Chondrocyte (in vitro differentiated cells): Measurements from ENCODE around the gene CFAP46. TPM values are rescaled to one million over a fixed set of nuclear protein-coding genes. Genes with fewer than 3 reads are reported as not detected.

Experiments
- DNase-seq: peaks from one replicate; pipeline ENCODE4 v3.0.0; 2021; ENCODE audit warnings: mixed read lengths, low spot score
- H3K27ac Mint-ChIP-seq: one replicate; pipeline ENCODE4 v1.8.0; 2021; ENCODE audit warnings: mild to moderate bottlenecking, moderate library complexity, mixed read lengths; ENCODE audit not compliant: unreplicated experiment
- H3K27me3 Mint-ChIP-seq: 2 replicates; pipeline ENCODE4 v1.8.0; 2021; ENCODE audit warnings: low read depth, mixed read lengths
- H3K36me3 Mint-ChIP-seq: 2 replicates; pipeline ENCODE4 v1.8.0; 2021; ENCODE audit warnings: low read depth, mixed read lengths
- H3K4me1 Mint-ChIP-seq: 2 replicates; pipeline ENCODE4 v1.8.0; 2021; ENCODE audit warnings: low read depth, mild to moderate bottlenecking, mixed read lengths
- H3K4me3 Mint-ChIP-seq: one replicate; pipeline ENCODE4 v1.8.0; 2021; ENCODE audit warnings: mild to moderate bottlenecking, moderate library complexity, mixed read lengths; ENCODE audit not compliant: unreplicated experiment
- H3K9me3 Mint-ChIP-seq: 2 replicates; pipeline ENCODE4 v1.8.0; 2021; ENCODE audit warnings: low read depth, mixed read lengths
- CTCF ChIP-seq: fragments of 200-600 bp; sonication (generic); IDR thresholded peaks from 2 replicates; pipeline ENCODE4 v1.5.0; 2021; ENCODE audit warnings: antibody characterized with exemption, mild to moderate bottlenecking, moderate library complexity
- total RNA-seq: library from RNA; stranded (reverse); gene quantifications from 3 replicates; pipeline ENCODE4 v1.2.1, GENCODE V29; 2021

The CFAP46 gene
- total RNA-seq, 1 donor from 2014 or later, result 0.92 TPM

- H3K27ac Mint-ChIP-seq, result no peak overlapping the region
These were observed 128.6 kb downstream of the CFAP46 start for GRCh38 chr10:132813560-132814468.

GRCh38 chr10:132813001-132813401 lies 129.4 kb downstream of the CFAP46 start:
- Mint-ChIP-seq H3K27me3 (peaks cover 42% of the 10 kb centered on the region), H3K27ac (no peak overlapping the region), H3K9me3 (no peaks in the 10 kb centered on the region), H3K4me1 (no peaks in the 10 kb centered on the region), H3K4me3 (no peak overlapping the region), H3K36me3 (no peaks in the 10 kb centered on the region)
- DNase-seq, result peak; percentile 86
- TF ChIP-seq CTCF, result no peak

More at GRCh38 chr10:132813560-132814468, 128.6 kb downstream of the CFAP46 start:
- no peak overlapping the region for H3K4me3 Mint-ChIP-seq
- peak; percentile 87 for DNase-seq
- H3K36me3 Mint-ChIP-seq, result no peaks in the 10 kb centered on the region
- H3K4me1 Mint-ChIP-seq, result no peaks in the 10 kb centered on the region
- H3K27me3 Mint-ChIP-seq, result peaks cover 47% of the 10 kb centered on the region
- H3K9me3 Mint-ChIP-seq, result peaks cover under 1% of the 10 kb centered on the region
- no peak for TF ChIP-seq CTCF

- H3K36me3 Mint-ChIP-seq, result no peaks in the 10 kb centered on the region
- no peak for TF ChIP-seq CTCF
- H3K4me3 Mint-ChIP-seq, result no peak overlapping the region
- H3K4me1 Mint-ChIP-seq, result no peaks in the 10 kb centered on the region
- no peak overlapping the region for H3K27ac Mint-ChIP-seq
- H3K9me3 Mint-ChIP-seq, result no peaks in the 10 kb centered on the region
- peak; percentile 62 for DNase-seq
- H3K27me3 Mint-ChIP-seq, result peaks cover 38% of the 10 kb centered on the region
These were observed 129.8 kb downstream of the CFAP46 start for GRCh38 chr10:132812520-132812919.

- Mint-ChIP-seq H3K36me3 (no peaks in the 10 kb centered on the region), H3K4me3 (no peak overlapping the region), H3K4me1 (no peaks in the 10 kb centered on the region), H3K9me3 (no peaks in the 10 kb centered on the region), H3K27me3 (peaks cover 33% of the 10 kb centered on the region), H3K27ac (no peak overlapping the region)
- DNase-seq, result peak; percentile 93
- no peak for TF ChIP-seq CTCF
These were observed 130.4 kb downstream of the CFAP46 start for GRCh38 chr10:132811891-132812481.

- Mint-ChIP-seq H3K4me3 (no peak overlapping the region), H3K27me3 (peaks cover 25% of the 10 kb centered on the region), H3K4me1 (no peaks in the 10 kb centered on the region), H3K36me3 (no peaks in the 10 kb centered on the region), H3K9me3 (no peaks in the 10 kb centered on the region), H3K27ac (no peak overlapping the region)
- DNase-seq, result peak; percentile 95
- no peak for TF ChIP-seq CTCF
These were observed 131.3 kb downstream of the CFAP46 start for GRCh38 chr10:132810807-132811700.
